HCT116 (cell line): ENCODE measurements around the gene CADPS. TPM values are rescaled to one million over a fixed set of nuclear protein-coding genes. Genes with fewer than 3 reads are reported as not detected.
A peak's percentile ranks its signal among the peaks of the same experiment; 100 is the strongest.

Experiments
- ATAC-seq: fragments of 200-7000 bp; cut with Tn5 transposase; 2 replicates; pipeline ENCODE4 v1.9.1; 2020; ENCODE audit warnings: mild to moderate bottlenecking, moderate library complexity
- BruUV-seq: library from RNA; stranded (reverse); fragments of 400-500 nt; replicated peaks from 2 replicates; lab custom pipeline; 2021; lab: Mats Ljungman, UMichigan
- CTCF ChIA-PET: fragments of 300-600 bp; sonication (Branson Sonifier 250); formaldehyde crosslinking; loops from one replicate; lab custom pipeline; 2021; ENCODE audit warnings: antibody characterized with exemption; lab: Charles Lee
- POLR2A ChIA-PET: fragments of 300-600, 350-600 bp; sonication (Branson Sonifier 250); formaldehyde crosslinking; loops from one replicate; lab custom pipeline; 2021; ENCODE audit warnings: antibody characterized with exemption; lab: Charles Lee
- RAD21 ChIA-PET, 2 experiments: fragments of 300-600 bp; sonication (Branson Sonifier 250); formaldehyde crosslinking; loops; one replicate each; lab custom pipeline; 2023; ENCODE audit warnings: low total read pairs in 2 of 2; ENCODE audit not compliant: uncharacterized antibody in 2 of 2, unreplicated experiment in 2 of 2, low non-redundant PET in 1 of 2; lab: Charles Lee
- DNase-seq: peaks from one replicate; pipeline ENCODE4 v3.0.0-alpha.2; 2010; ENCODE audit warnings: low read depth, low spot score
- H2AFZ ChIP-seq: fragments of 200-600 bp; shearing (Covaris generic), sonication (generic); 2 replicates; pipeline ENCODE4 v1.6.1; 2017; ENCODE audit warnings: low read depth, mixed run types, mixed read lengths, antibody characterized with exemption, low read length; ENCODE audit not compliant: poor library complexity, severe bottlenecking
- H3K27ac ChIP-seq: 2 replicates; pipeline ENCODE4 v1.5.1; 2012; ENCODE audit warnings: low read depth, low read length
- H3K27me3 ChIP-seq: fragments of 200-600 bp; sonication (generic); 2 replicates; pipeline ENCODE4 v1.6.1; 2016; ENCODE audit warnings: mixed run types, low read length, mixed read lengths; ENCODE audit not compliant: insufficient read depth
- H3K36me3 ChIP-seq, 2 experiments: fragments of 200-500 bp in 1 of 2; fragments of 200-600 bp in 1 of 2; sonication (Bioruptor generic) in 1 of 2; sonication (generic) in 1 of 2; 2 replicates each; pipeline versions ENCODE4 v1.5.1 to v1.6.1; 2014 to 2016; ENCODE audit warnings: low read length in 2 of 2, inconsistent platforms in 1 of 2, mixed read lengths in 1 of 2, mixed run types in 1 of 2; ENCODE audit not compliant: insufficient read depth in 2 of 2, control insufficient read depth in 1 of 2
- H3K4me1 ChIP-seq, 2 experiments: fragments of 200-600 bp in 1 of 2; sonication (generic) in 1 of 2; 2 replicates each; pipeline versions ENCODE4 v1.5.1 to v1.6.1; 2012 to 2017; ENCODE audit warnings: low read length in 2 of 2, inconsistent platforms in 1 of 2, mild to moderate bottlenecking in 1 of 2, mixed read lengths in 1 of 2, mixed run types in 1 of 2, moderate library complexity in 1 of 2; ENCODE audit not compliant: insufficient read depth in 2 of 2, control insufficient read depth in 1 of 2
- H3K4me2 ChIP-seq: fragments of 200-600 bp; sonication (generic); 2 replicates; pipeline ENCODE4 v1.6.1; 2017; ENCODE audit warnings: mixed run types, low read length, mixed read lengths
- H3K4me3 ChIP-seq, 2 experiments: fragments of 200-600 bp in 1 of 2; sonication (generic) in 1 of 2; replicated peaks in 1 of 2; 2 replicates each; pipeline ENCODE4 v1.5.1; 2011 to 2016; ENCODE audit warnings: low read length in 2 of 2, control low read depth in 1 of 2, low read depth in 1 of 2, mild to moderate bottlenecking in 1 of 2, mixed read lengths in 1 of 2, mixed run types in 1 of 2
- H3K79me2 ChIP-seq: fragments of 200-600 bp; sonication (generic); 2 replicates; pipeline ENCODE4 v1.6.1; 2017; ENCODE audit warnings: mild to moderate bottlenecking, mixed run types, low read length, moderate library complexity, mixed read lengths; ENCODE audit not compliant: insufficient read depth
- H3K9ac ChIP-seq: fragments of 200-600 bp; sonication (generic); 2 replicates; pipeline ENCODE4 v1.6.1; 2016; ENCODE audit warnings: low read length, mixed read lengths
- H3K9me2 ChIP-seq: fragments of 200-600 bp; sonication (generic), shearing (Covaris generic); 2 replicates; pipeline ENCODE4 v1.6.1; 2017; ENCODE audit warnings: mixed run types, mild to moderate bottlenecking, moderate library complexity; ENCODE audit not compliant: insufficient read depth
- H3K9me3 ChIP-seq, 2 experiments: fragments of 200-500 bp in 1 of 2; fragments of 200-600 bp in 1 of 2; sonication (Bioruptor generic) in 1 of 2; sonication (generic) in 1 of 2; 2 replicates each; pipeline ENCODE4 v1.6.1; 2014 to 2017; ENCODE audit warnings: low read length in 2 of 2, mixed read lengths in 2 of 2, inconsistent platforms in 1 of 2, low read depth in 1 of 2, mild to moderate bottlenecking in 1 of 2, mixed run types in 1 of 2, moderate library complexity in 1 of 2; ENCODE audit not compliant: control insufficient read depth in 1 of 2, insufficient read depth in 1 of 2
- H4K20me1 ChIP-seq: fragments of 200-600 bp; sonication (generic), shearing (Covaris generic); 2 replicates; pipeline ENCODE4 v1.6.1; 2017; ENCODE audit warnings: mixed run types, mild to moderate bottlenecking, moderate library complexity; ENCODE audit not compliant: insufficient read depth
- CBX3 ChIP-seq: IDR thresholded peaks from 2 replicates; pipeline ENCODE4 v1.6.1; 2012; ENCODE audit warnings: low read depth
- CTCF ChIP-seq, 3 experiments: fragments of 200-600 bp in 1 of 3; sonication (generic) in 1 of 3; IDR thresholded peaks in 2 of 3; conservative IDR thresholded peaks in 1 of 3; 2 replicates each; pipeline ENCODE4 v1.5.1; 2012 to 2017; ENCODE audit warnings: low read depth in 2 of 3, low read length in 2 of 3, antibody characterized with exemption in 1 of 3, borderline replicate concordance in 1 of 3, control low read depth in 1 of 3, mild to moderate bottlenecking in 1 of 3, mixed read lengths in 1 of 3, mixed run types in 1 of 3, moderate library complexity in 1 of 3; ENCODE audit not compliant: insufficient read depth in 1 of 3
- POLR2AphosphoS5 ChIP-seq: IDR thresholded peaks from 2 replicates; pipeline ENCODE4 v1.6.1; 2011; ENCODE audit warnings: mild to moderate bottlenecking, low read depth, low read length, moderate library complexity
- RAD21 ChIP-seq: IDR thresholded peaks from 2 replicates; pipeline ENCODE4 v1.6.1; 2012; ENCODE audit warnings: low read depth, mild to moderate bottlenecking
- SRF ChIP-seq: IDR thresholded peaks from 2 replicates; pipeline ENCODE4 v1.6.1; 2012; ENCODE audit warnings: low read depth
- intact Hi-C: fragments of 100-400 bp; cut with micrococcal nuclease; formaldehyde crosslinking; loops from 2 replicates; pipeline ENCODE4 v1.10.0; 2022
- total RNA-seq: library from RNA; stranded (reverse); gene quantifications from one replicate; pipeline ENCODE4 v1.2.1, GENCODE V29; 2021; ENCODE audit not compliant: unreplicated experiment

Gene CADPS
- total RNA-seq, 1 experiment from 2014 or later, result not detected

DNA sequence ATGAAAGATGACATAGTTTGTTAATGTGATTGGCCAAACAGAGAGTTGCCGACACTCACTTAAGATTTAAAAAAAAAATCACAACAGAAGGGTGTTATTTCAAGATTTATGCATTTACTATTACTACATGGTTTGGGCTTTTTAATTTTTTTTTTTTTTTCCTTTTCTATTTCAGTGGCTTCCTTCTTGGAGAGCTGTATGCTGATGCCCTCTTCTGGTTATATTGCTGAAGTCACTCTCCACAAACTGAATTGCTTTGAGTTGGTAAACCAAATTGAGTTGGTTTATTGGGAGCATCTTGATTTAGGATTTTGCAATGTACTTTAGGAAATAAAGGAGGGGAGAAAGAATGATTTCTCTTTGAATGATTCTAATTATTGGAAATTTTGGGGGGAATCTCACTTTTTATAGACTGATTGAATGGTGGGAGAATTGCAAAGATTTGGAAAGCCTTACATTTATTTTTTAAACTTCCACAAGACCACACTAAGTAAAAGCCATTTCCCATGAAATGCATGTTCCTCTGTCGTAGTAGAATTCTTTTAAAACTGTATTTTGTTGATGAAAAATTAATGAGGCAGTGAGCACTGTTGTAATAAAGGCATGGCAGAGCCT, 315.3 kb downstream of the CADPS start:
- Histone ChIP-seq H3K4me3 (no peak overlapping the region), H3K9me3 (no peaks in the 10 kb centered on the region), H3K27ac (no peak overlapping the region), H3K36me3 (no peaks in the 10 kb centered on the region), H3K9ac (no peak overlapping the region), H4K20me1 (no peaks in the 10 kb centered on the region), H3K27me3 (0 out of 2 replicates have a peak, but pooled peaks cover 9% of the 10 kb centered on the region), H2AFZ (no peak overlapping the region), H3K4me2 (no peak overlapping the region), H3K79me2 (no peaks in the 10 kb centered on the region), H3K4me1 (no peaks in the 10 kb centered on the region), H3K9me2 (no peaks in the 10 kb centered on the region)
- TF ChIP-seq RAD21, result peak; percentile 55
- TF ChIP-seq SRF, result no peak
- TF ChIP-seq CTCF (IDR thresholded peaks at IDR 0.05 in 2 of 3, conservative IDR thresholded peaks at IDR 0.05 in 1 of 3; ENCODE audit: borderline replicate concordance in 1 of 3, insufficient read depth in 1 of 3, low read depth in 2 of 3, low read length in 2 of 3), result peak; percentile 28 to 46 (median 35); a peak in 4 of 6 replicates
- RAD21 ChIA-PET, result no interaction called here
- DNase-seq (peak; percentile 10), ATAC-seq (no peak)
- intact Hi-C loops, result loop anchor here (1.0 kb wide), 2 partner anchors 228 to 359 kb away; no protein-coding TSS in a partner anchor
- CTCF ChIA-PET, result interaction anchor here (0.7 to 2.4 kb wide), 4 partner anchors 224 to 360 kb away, joined by 3 to 10 read pairs (median 4); no protein-coding TSS in a partner anchor
- POLR2A ChIA-PET, result no interaction called here
- no TSS peak for BruUV-seq

DNA sequence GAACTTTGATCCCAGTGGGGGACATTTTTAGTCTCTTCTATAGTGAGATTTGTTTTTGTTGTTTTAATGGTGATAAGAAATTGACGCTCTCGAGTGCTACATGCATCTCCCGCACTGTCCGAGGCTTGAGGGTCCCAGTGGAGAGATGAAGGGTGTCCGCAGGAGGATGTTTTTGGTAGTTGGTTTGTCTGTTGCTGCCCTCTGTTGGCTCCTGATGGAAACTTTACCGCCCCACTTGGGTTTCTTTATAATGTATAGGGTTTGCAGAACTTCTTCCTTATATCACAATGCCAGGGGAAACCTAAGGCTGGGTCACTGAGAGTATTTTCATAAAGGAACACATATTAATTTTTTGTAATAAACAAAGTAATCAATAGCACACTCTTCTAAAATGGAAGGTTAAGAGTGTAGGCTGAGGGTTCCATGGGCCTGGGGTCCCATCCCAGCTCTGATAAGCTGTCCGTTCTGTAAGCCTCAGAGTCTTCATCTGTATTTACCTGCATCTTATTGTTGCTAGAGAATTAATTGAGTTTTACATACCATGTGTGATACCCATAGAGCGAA, 316.6 kb downstream of the CADPS start:
- ChIA-PET CTCF (interaction anchor here (1.6 to 2.4 kb wide), 2 partner anchors 224 to 358 kb away, joined by 4 to 10 read pairs; no protein-coding TSS in a partner anchor), POLR2A (no interaction called here), RAD21 (no interaction called here)
- Histone ChIP-seq H3K27ac (no peak overlapping the region), H2AFZ (no peak overlapping the region), H3K9me3 (no peaks in the 10 kb centered on the region), H3K27me3 (0 out of 2 replicates have a peak, but pooled peaks cover 9% of the 10 kb centered on the region), H3K4me3 (no peak overlapping the region), H3K79me2 (no peaks in the 10 kb centered on the region), H4K20me1 (no peaks in the 10 kb centered on the region), H3K36me3 (no peaks in the 10 kb centered on the region), H3K4me2 (no peak overlapping the region), H3K9ac (no peak overlapping the region), H3K4me1 (no peaks in the 10 kb centered on the region), H3K9me2 (no peaks in the 10 kb centered on the region)
- intact Hi-C loops, result no loop called here
- peak; percentile 34 to 67 (median 52); a peak in 5 of 6 replicates for TF ChIP-seq CTCF (IDR thresholded peaks at IDR 0.05 in 2 of 3, conservative IDR thresholded peaks at IDR 0.05 in 1 of 3; ENCODE audit: borderline replicate concordance in 1 of 3, insufficient read depth in 1 of 3, low read depth in 2 of 3, low read length in 2 of 3)
- no peak for TF ChIP-seq POLR2AphosphoS5
- TF ChIP-seq RAD21, result peak; percentile 61
- TF ChIP-seq CBX3, result no peak
- DNase-seq (no peak), ATAC-seq (peak; percentile 74)
- BruUV-seq, result no TSS peak
